Measurements from ENCODE around the gene OR10AD1.
"Not testable (repeated sequence)": the region's sequence is repeated elsewhere in the genome, so short reads cannot be mapped to it uniquely, and the experiment has no call there.

DNA sequence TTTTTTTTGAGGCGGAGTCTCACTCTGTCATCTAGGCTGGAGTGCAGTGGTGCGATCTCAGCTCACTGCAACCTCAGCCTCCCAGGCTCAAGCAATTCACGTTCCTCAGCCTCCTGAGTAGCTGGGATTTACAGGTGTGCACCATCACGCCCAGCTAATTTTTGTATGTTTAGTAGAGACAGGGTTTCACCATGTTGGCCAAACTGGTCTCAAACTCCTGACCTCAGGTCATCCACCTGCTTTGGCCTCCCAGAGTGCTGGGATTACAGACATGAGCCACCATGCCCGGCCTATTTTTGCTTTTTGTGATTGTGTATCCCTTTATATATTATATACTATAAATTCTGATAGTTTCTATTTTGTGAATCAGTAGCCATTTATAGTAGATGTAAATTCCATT lies 47.3 kb downstream of the OR10AD1 start:
- TF ChIP-seq POLR2A, CTCF (IDR thresholded peaks at IDR 0.05): not testable (repeated sequence)

All from Peyer's patch (tissue), 4 donors.